NCI-H460 (cell line): ENCODE results near the gene SLC26A6. TPM values are rescaled to one million over a fixed set of nuclear protein-coding genes. Genes with fewer than 3 reads are reported as not detected.

ENCODE experiments used
- DNase-seq: peaks from one replicate; pipeline ENCODE4 v3.0.0-alpha.2; 2016; ENCODE audit warnings: low read depth; ENCODE audit errors: extremely low read depth
- total RNA-seq: library from RNA; depleted of rRNA; stranded (reverse); fragments of >200 nt; shearing (Covaris generic); gene quantifications from 2 replicates; pipeline ENCODE4 v1.2.3, GENCODE V29; 2014

The SLC26A6 gene
- total RNA-seq, 1 experiment from 2014 or later, result 9.4 TPM

GRCh38 chr3:48634661-48635221, 520 bp downstream of the SLC26A6 start:
- no peak for DNase-seq

- DNase-seq, result no peak
These were observed 1.5 kb downstream of the SLC26A6 start for GRCh38 chr3:48633743-48634142.

- no peak for DNase-seq
These were observed 2.0 kb downstream of the SLC26A6 start for GRCh38 chr3:48633256-48633655.

- no peak for DNase-seq
These were observed 3.5 kb downstream of the SLC26A6 start for GRCh38 chr3:48631516-48632448.

- DNase-seq, result no peak
These were observed 4.4 kb downstream of the SLC26A6 start for GRCh38 chr3:48630833-48631232.

- DNase-seq, result no peak
These were observed 4.9 kb downstream of the SLC26A6 start for GRCh38 chr3:48630407-48630806.

- no peak for DNase-seq
These were observed 5.4 kb downstream of the SLC26A6 start for GRCh38 chr3:48629894-48630293.

GRCh38 chr3:48628277-48629017, 6.8 kb downstream of the SLC26A6 start:
- no peak for DNase-seq

GRCh38 chr3:48625600-48625999, 9.7 kb downstream of the SLC26A6 start:
- DNase-seq, result no peak

GRCh38 chr3:48624767-48625166, 10.5 kb downstream of the SLC26A6 start:
- no peak for DNase-seq

GRCh38 chr3:48623851-48624547, 11.3 kb downstream of the SLC26A6 start:
- DNase-seq, result no peak

- DNase-seq, result no peak
These were observed 13.8 kb downstream of the SLC26A6 start, which contains the start of gene TMEM89 for GRCh38 chr3:48621461-48621869. Gene TMEM89 (minus strand): TSS chr3:48621769. CDS start chr3:48621756, 13 bp downstream.

- no peak for DNase-seq
These were observed 15.4 kb downstream of the SLC26A6 start for GRCh38 chr3:48619541-48620524.

GRCh38 chr3:48617559-48617958, 17.7 kb downstream of the SLC26A6 start:
- no peak for DNase-seq

GRCh38 chr3:48614044-48614443, 21.2 kb downstream of the SLC26A6 start:
- no peak for DNase-seq

- no peak for DNase-seq
These were observed 23.0 kb downstream of the SLC26A6 start for GRCh38 chr3:48612309-48612708.

GRCh38 chr3:48609088-48610005, 25.9 kb downstream of the SLC26A6 start, which contains the start of gene UQCRC1:
Gene UQCRC1 (minus strand): TSS chr3:48609646. CDS start chr3:48609620, 26 bp downstream.
- DNase-seq, result peak; percentile 84

- DNase-seq, result no peak
These were observed 27.7 kb downstream of the SLC26A6 start for GRCh38 chr3:48607519-48607918.
